Aorta (tissue), 5 donors: ENCODE data around the gene CPSF4. TPM values are rescaled to one million over a fixed set of nuclear protein-coding genes. Genes with fewer than 3 reads are reported as not detected.

ENCODE experiments used
- ATAC-seq: fragments of 200-7000 bp; cut with Tn5 transposase; one replicate; pipeline ENCODE4 v1.9.1; 2022; ENCODE audit warnings: moderate library complexity; ENCODE audit not compliant: low FRiP score
- DNase-seq, 2 donors: peaks; one replicate each; pipeline ENCODE4 v3.0.0-alpha.2; 2020
- H3K27ac ChIP-seq, 2 donors: one replicate each; pipeline ENCODE4 v1.5.1; 2013; ENCODE audit warnings: low read length in 2 of 2, mild to moderate bottlenecking in 2 of 2, moderate library complexity in 2 of 2, control low read depth in 1 of 2, inconsistent platforms in 1 of 2, low read depth in 1 of 2
- H3K27me3 ChIP-seq, 2 donors: one replicate each; pipeline ENCODE4 v1.6.1; 2013; ENCODE audit warnings: control low read depth in 1 of 2, low read length in 1 of 2, mild to moderate bottlenecking in 1 of 2, moderate library complexity in 1 of 2; ENCODE audit not compliant: insufficient read depth in 2 of 2, control insufficient read depth in 1 of 2
- H3K36me3 ChIP-seq, 2 donors: one replicate each; pipeline ENCODE4 v1.6.1; 2013; ENCODE audit warnings: control low read depth in 1 of 2, low read length in 1 of 2, mild to moderate bottlenecking in 1 of 2; ENCODE audit not compliant: insufficient read depth in 2 of 2, control insufficient read depth in 1 of 2
- H3K4me1 ChIP-seq, 2 donors: one replicate each; pipeline ENCODE4 v1.6.1; 2013; ENCODE audit warnings: low read length in 2 of 2, control low read depth in 1 of 2, mild to moderate bottlenecking in 1 of 2, moderate library complexity in 1 of 2; ENCODE audit not compliant: insufficient read depth in 2 of 2, control insufficient read depth in 1 of 2
- H3K4me3 ChIP-seq, 2 donors: one replicate each; pipeline ENCODE4 v1.5.1; 2013; ENCODE audit warnings: low read length in 2 of 2, control low read depth in 1 of 2, mild to moderate bottlenecking in 1 of 2
- H3K9me3 ChIP-seq: one replicate; pipeline ENCODE4 v1.6.1; 2013; ENCODE audit warnings: mild to moderate bottlenecking, low read length; ENCODE audit not compliant: control insufficient read depth
- WGBS, 2 donors: extraction: QIAGEN DNeasy Blood & Tissue Kit; methylation state at CpG; one replicate each; pipeline ENCODE4 v1.1.7; 2013; 5-methylcytosine and 5-hydroxymethylcytosine counted together
- intact Hi-C, 2 donors: fragments of 100-400 bp; cut with DNase I; formaldehyde crosslinking; loops; one replicate each; pipeline versions ENCODE4 v1.14.2 to v1.15.0; 2022
- polyA plus RNA-seq, 2 donors: library from polyadenylated mRNA; stranded (reverse); fragments of 200-250 nt; gene quantifications; one replicate each; pipeline ENCODE4 v1.2.3, GENCODE V29; 2013
- total RNA-seq, 2 donors: library from RNA; stranded (reverse); fragmentation: NEBNext Ultra II Directional; extraction: Animal tissue kit (Norgen Biotek cat#: 25700); gene quantifications; one replicate each; pipeline ENCODE4 v1.2.1, GENCODE V29; 2021
- donor health status: healthy with polysubstance abuse.
- donor health status: Bipolar disorder and iron deficiency.
- donor health status: DM: no; HTN: no; CAD: no.
- donor health status: DM: no; HTN: no; CAD: no.
- donor health status: DM: yes; HTN: yes; CAD: no.

The CPSF4 gene
- total and polyA plus RNA-seq, 4 donors = 24.2 to 48.9 (median 32.0) TPM

- H3K36me3 ChIP-seq = peaks cover 0 to 11% of the 10 kb centered on the region in 2 donors
Observed at GRCh38 chr7:99418260-99418659, 20.5 kb upstream of the CPSF4 start.

GRCh38 chr7:99419323-99420021 is 19.3 kb upstream of the CPSF4 start:
- no peaks in the 10 kb centered on the region for H3K9me3 ChIP-seq
- intact Hi-C loops = loop anchor here in 1 of 2 donors (5.0 kb wide), 1 partner anchor 52 kb away; no protein-coding TSS in a partner anchor
- H3K4me1 ChIP-seq = no peaks in the 10 kb centered on the region
- 87 to 88% methylated on average over 29 of the region's 29 CpGs for WGBS, 2 donors
- H3K27me3 ChIP-seq = no peaks in the 10 kb centered on the region
- no peak overlapping the region for H3K4me3 ChIP-seq
- H3K27ac ChIP-seq = no peak overlapping the region
- no peak for DNase-seq
- no peak for ATAC-seq
- H3K36me3 ChIP-seq = peaks cover 0 to 12% of the 10 kb centered on the region in 2 donors

More at GRCh38 chr7:99418260-99418659, 20.5 kb upstream of the CPSF4 start:
- Histone ChIP-seq H3K4me3 (no peak overlapping the region), H3K4me1 (no peaks in the 10 kb centered on the region), H3K27ac (no peak overlapping the region), H3K27me3 (no peaks in the 10 kb centered on the region), H3K9me3 (no peaks in the 10 kb centered on the region)
- intact Hi-C loops = loop anchor here in 1 of 2 donors (5.0 kb wide), 1 partner anchor 51 kb away; no protein-coding TSS in a partner anchor
- no peak for ATAC-seq
- 88 to 89% methylated on average over 9 of the region's 9 CpGs for WGBS, 2 donors
- no peak for DNase-seq

GRCh38 chr7:99420213-99420612 is 18.5 kb upstream of the CPSF4 start:
- Histone ChIP-seq H3K36me3 (peaks cover 0 to 12% of the 10 kb centered on the region in 2 donors), H3K4me3 (no peak overlapping the region), H3K27me3 (no peaks in the 10 kb centered on the region), H3K9me3 (no peaks in the 10 kb centered on the region), H3K27ac (no peak overlapping the region), H3K4me1 (no peaks in the 10 kb centered on the region)
- DNase-seq (no peak), ATAC-seq (no peak)
- intact Hi-C loops = no loop called here
- WGBS, 2 donors = 87 to 90% methylated on average over 5 of the region's 5 CpGs

- intact Hi-C loops = no loop called here
- Histone ChIP-seq H3K27ac (no peak overlapping the region), H3K9me3 (no peaks in the 10 kb centered on the region), H3K27me3 (no peaks in the 10 kb centered on the region), H3K36me3 (peaks cover 0 to 14% of the 10 kb centered on the region in 2 donors), H3K4me3 (no peak overlapping the region), H3K4me1 (no peaks in the 10 kb centered on the region)
- WGBS, 2 donors = 85 to 91% methylated on average over 7 of the region's 7 CpGs
- ATAC-seq (no peak), DNase-seq (no peak)
Observed at GRCh38 chr7:99420986-99421385, 17.8 kb upstream of the CPSF4 start.

- DNase-seq (no peak), ATAC-seq (no peak)
- Histone ChIP-seq H3K36me3 (peaks cover 0 to 13% of the 10 kb centered on the region in 2 donors), H3K27me3 (no peaks in the 10 kb centered on the region), H3K27ac (no peak overlapping the region), H3K4me1 (no peaks in the 10 kb centered on the region), H3K4me3 (no peak overlapping the region), H3K9me3 (no peaks in the 10 kb centered on the region)
- WGBS, 2 donors = 88 to 90% methylated on average over 11 of the region's 11 CpGs
- intact Hi-C loops = no loop called here
Observed at GRCh38 chr7:99422186-99422585, 16.6 kb upstream of the CPSF4 start.

GRCh38 chr7:99422625-99423024 is 16.1 kb upstream of the CPSF4 start:
- Histone ChIP-seq H3K4me3 (no peak overlapping the region), H3K27ac (no peak overlapping the region), H3K36me3 (peaks cover 0 to 13% of the 10 kb centered on the region in 2 donors), H3K27me3 (no peaks in the 10 kb centered on the region), H3K9me3 (no peaks in the 10 kb centered on the region), H3K4me1 (no peaks in the 10 kb centered on the region)
- 77 to 82% methylated on average over 5 of the region's 5 CpGs for WGBS, 2 donors
- DNase-seq = no peak
- intact Hi-C loops = no loop called here
- no peak for ATAC-seq

GRCh38 chr7:99424932-99425730 is 13.6 kb upstream of the CPSF4 start:
- Histone ChIP-seq H3K27ac (no peak overlapping the region), H3K36me3 (peaks cover 0 to 4% of the 10 kb centered on the region in 2 donors), H3K4me1 (no peaks in the 10 kb centered on the region), H3K9me3 (no peaks in the 10 kb centered on the region), H3K4me3 (no peak overlapping the region), H3K27me3 (no peaks in the 10 kb centered on the region)
- ATAC-seq = no peak
- 90 to 93% methylated on average over 24 of the region's 24 CpGs for WGBS, 2 donors
- no peak for DNase-seq
- intact Hi-C loops = no loop called here

GRCh38 chr7:99428972-99429566 is 9.7 kb upstream of the CPSF4 start:
- ATAC-seq (no peak), DNase-seq (no peak)
- Histone ChIP-seq H3K36me3 (peaks cover 0 to 6% of the 10 kb centered on the region in 2 donors), H3K27me3 (no peaks in the 10 kb centered on the region), H3K4me1 (no peaks in the 10 kb centered on the region), H3K4me3 (no peak overlapping the region), H3K9me3 (no peaks in the 10 kb centered on the region), H3K27ac (no peak overlapping the region)
- 88% methylated on average over 10 of the region's 10 CpGs for WGBS, 2 donors
- intact Hi-C loops = no loop called here
